Measurements from ENCODE around the gene NDUFS7.

Gene NDUFS7

GRCh38 chr19:1383312-1384084, at the start of gene NDUFS7:
TSS of gene NDUFS7 (plus strand) at chr19:1383907. CDS start at chr19:1383927, 20 bp downstream.
- DNase-seq = peak; percentile 98

DNA sequence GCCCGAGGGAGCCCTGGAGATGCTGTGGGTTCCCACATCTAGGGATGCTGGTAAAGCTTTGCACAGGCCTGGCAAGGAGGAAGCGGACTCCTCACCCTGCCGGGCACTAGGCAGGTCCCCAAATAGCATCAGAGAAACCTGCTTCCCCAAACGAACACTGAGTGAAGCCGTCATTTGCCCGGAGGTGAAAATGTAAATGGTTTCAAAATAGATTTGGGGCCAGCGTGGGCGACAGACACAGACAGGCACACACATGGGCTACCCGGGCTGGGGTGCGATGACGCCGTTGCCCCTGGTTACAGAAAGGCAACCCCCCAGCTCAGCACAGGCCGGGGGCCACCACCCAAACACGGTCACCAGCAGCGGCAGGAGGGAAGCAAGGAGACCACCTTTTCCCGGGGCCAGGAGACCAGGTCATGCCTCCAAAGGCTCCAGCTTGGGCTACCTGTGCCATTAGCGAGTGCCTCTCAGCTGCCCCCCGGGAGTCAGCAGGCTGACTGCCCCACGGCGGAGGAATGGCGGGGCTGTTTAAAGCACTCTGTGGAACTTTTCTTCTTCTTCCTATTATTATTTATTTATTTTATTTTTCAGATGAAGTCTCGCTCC, 47.5 kb upstream of the NDUFS7 start:
- DNase-seq = no peak

DNA sequence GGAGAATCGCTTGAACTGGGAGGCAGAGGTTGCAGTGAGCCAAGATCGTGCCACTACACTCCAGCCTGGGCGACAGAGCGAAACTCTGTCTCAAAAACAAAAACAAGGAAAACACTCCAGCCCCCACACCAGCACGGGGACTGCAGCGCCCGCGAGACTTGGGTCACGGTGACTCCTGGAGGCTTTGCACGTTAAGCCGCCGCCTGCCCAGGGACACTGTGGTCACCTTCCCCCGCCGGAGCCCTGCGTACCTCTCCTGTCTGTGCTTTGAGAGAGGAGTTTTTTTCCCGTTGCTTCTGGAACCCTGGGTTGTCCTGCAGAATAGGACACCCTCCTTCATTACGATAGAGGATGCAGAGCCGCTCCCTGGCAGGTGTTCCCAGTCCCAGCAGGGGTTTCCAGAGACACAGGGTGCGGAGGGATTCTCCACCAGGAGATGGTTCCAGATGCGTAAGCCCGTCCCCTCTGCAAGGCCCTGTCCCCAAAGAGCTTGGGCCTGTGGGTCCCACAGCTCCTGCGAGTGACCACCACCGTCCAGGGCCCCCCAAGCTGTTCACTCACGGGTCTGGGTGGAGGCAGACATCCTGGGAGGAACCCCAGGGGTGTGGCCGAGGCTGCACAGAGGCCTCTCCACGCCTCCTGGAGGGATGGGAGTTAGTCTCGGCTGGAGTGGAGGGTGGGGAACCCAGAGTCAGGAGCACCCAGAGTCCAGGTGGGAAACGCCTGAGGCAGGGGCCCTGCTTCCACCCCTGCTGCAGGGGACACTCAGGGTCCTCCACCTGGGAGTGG, 42.8 kb upstream of the NDUFS7 start:
- no peak for DNase-seq

GRCh38 chr19:1343041-1343440, 40.7 kb upstream of the NDUFS7 start:
- DNase-seq = no peak

GRCh38 chr19:1349211-1349610, 34.5 kb upstream of the NDUFS7 start:
- DNase-seq = no peak

GRCh38 chr19:1350867-1351266, 32.8 kb upstream of the NDUFS7 start:
- DNase-seq = no peak

DNA sequence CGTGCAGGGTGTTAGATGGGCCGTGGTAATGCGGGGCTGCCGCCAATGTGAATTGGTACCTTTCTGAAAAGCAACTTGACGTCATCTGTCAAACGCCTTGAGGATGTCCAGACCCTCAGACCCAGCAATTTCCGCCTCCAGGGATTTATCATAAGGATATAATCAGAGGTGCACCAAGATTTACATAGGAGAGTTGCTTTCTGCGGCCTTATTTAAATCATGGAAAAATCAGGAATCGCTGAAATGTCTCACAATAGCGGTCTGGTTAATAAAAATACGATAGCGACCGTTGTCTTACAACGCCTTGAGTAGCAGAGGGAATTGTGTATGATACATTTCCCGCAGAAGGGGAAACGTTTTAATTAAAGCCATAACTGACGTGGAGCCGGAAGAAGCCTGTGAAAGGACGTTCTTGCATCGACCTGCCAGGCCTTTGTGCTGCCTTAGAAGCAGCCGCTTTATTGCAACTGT, 32.3 kb upstream of the NDUFS7 start:
- no peak for DNase-seq

GRCh38 chr19:1353144-1353543, 30.6 kb upstream of the NDUFS7 start:
- DNase-seq = no peak

GRCh38 chr19:1354970-1355567, 28.6 kb upstream of the NDUFS7 start:
- DNase-seq = no peak

DNA sequence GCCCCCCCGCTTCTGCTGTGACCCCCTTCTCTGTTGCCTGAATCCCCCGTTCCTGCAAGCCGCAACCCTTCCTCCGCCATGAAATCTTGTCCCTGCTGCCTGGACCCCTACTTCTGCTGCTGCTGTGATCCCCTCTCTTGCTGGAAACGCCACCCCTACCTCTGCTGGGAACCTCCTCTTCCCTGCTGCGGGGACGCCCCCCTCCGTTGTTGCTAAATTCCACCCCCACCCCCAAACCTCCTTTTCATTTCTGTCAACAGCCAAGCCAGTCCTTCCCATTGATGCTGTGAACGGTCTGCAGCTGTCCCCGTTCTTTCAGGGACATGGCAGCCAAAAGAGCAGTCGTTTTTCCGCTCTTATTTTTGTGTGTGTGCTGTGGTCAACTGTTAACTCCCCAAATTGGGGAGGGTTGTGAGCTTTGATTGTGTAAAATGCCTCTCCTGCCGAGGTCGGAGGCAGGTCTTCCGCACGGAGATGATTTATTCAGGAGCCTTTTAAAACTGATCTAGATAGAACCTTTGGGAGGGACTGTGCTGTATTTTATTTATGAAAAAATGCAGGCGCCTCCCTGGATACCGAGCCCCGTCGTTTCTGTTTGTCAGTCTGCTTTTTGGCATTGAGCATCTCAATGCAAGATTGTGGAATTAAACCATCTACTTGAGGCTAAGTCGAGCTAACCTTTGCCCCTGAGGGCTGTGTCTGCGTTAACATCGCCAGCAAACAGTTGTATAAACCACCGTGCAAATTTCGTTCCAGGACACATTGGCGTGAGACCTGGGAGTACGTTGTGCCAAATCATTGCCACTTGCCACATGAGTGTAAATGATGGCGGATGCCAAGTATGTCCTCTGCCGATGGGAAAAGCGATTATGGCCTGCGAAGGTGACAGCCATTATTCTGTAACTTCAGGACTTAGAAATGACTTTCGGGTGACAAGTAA, 27.9 kb upstream of the NDUFS7 start:
- DNase-seq = no peak

- no peak for DNase-seq
Measured at GRCh38 chr19:1356508-1356865, 27.2 kb upstream of the NDUFS7 start.

- no peak for DNase-seq
Measured at GRCh38 chr19:1357531-1358109, 26.1 kb upstream of the NDUFS7 start.

DNA sequence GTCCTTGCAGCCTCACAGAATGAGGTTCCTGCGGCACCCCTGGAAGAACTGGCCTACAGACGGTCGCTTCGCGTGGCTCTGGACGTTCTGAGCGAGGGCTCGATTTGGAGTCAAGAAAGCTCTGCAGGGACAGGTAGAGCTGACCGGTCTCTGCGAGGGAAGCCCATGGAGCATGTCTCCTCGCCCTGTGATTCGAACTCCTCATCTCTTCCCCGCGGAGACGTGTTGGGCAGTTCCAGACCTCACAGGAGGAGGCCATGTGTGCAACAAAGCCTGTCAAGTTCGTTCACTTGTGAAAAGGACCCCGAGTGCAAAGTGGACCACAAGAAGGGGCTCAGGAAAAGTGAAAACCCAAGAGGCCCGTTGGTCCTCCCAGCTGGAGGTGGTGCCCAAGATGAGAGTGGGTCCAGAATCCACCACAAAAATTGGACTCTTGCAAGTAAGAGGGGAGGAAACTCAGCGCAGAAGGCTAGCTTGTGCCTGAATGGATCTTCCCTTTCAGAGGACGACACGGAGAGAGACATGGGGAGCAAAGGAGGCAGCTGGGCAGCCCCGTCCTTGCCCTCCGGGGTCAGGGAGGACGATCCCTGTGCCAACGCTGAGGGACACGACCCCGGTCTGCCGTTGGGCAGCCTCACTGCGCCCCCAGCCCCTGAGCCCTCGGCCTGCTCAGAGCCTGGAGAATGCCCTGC, 23.4 kb upstream of the NDUFS7 start:
- DNase-seq = no peak

DNA sequence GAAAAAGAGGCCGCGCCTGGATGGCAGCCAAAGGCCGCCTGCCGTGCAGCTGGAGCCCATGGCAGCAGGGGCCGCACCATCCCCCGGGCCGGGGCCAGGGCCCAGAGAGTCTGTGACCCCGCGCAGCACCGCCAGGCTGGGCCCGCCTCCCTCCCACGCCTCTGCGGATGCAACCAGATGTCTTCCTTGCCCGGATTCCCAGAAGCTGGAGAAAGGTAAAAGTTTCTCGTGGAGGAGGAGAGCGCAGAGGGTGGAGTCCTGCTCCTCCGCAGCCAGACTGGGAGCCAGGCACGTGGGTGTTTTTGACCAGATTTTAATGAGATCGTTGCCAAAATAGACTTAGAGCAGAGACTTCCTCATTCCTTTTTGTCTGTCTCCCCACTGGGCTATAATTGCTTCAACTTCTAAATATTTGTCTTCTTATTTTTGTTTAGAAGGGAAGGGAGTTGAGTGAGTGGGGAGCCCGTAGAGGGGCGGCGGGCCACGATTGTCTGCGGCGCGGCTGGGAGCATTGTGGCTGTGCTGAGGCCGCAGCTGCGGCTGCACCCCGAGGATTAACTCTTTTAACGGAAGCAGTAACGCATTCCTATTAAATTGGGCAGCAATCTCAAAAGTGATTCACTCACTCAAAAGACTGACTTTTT, 22.8 kb upstream of the NDUFS7 start:
- no peak for DNase-seq

- no peak for DNase-seq
Measured at GRCh38 chr19:1361601-1362386, 21.9 kb upstream of the NDUFS7 start.

DNA sequence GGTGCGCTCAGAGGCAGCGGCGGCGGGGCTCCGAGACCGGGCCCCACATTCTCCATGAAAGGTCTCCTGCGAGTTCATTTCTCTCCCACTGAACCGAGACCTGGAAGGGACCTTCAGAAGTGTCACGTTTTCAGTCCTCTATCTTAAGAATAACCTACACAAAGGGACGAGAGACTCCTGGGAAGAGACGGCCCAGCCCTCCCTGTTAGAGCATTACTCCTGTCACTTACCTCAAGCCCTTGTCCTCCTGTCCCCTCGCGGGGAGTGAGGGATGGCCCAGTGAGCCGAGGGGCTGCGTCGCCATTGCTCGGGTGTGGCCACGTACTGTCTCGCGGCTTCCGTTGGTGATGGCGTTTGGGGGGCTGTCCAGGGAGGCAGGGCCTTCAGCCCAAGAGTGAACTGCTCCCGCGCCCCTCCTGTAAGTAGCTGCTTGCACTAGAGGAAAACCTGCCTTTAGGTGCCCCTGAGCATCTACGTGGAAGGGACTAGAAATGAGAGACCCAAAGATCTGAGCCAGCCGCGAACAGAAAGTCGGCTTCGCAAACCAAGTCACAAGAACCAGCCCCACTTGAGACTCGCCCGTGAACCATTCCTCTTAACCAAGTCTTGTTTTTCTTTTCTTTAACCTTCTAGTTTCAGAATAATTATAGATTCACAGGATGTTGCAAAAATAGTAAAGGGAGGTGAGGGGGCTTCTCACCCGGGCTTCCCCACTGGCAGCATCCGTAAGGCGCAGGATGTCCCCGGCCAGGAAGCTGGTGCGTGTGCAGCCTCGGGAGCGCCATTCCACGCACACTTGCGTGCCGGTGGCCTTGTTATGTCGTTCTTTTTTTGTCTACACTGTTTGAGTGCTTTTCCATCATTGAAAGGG, 21.1 kb upstream of the NDUFS7 start:
- no peak for DNase-seq

GRCh38 chr19:1363599-1363998, 20.1 kb upstream of the NDUFS7 start:
- no peak for DNase-seq

- no peak for DNase-seq
Measured at GRCh38 chr19:1364070-1364704, 19.5 kb upstream of the NDUFS7 start.
